ENCODE data around the gene STK11. TPM values are rescaled to one million over a fixed set of nuclear protein-coding genes. Genes with fewer than 3 reads are reported as not detected.

The STK11 gene
- total RNA-seq, 4 donors from 2014 or later = 74.0 to 106 (median 78.4) TPM

- TF ChIP-seq POLR2A (IDR thresholded peaks at IDR 0.05) (no peak), CTCF (IDR thresholded peaks at IDR 0.05) (no peak)
- no peak for DNase-seq (ENCODE audit: low spot score in 2 of 2)
- WGBS, 2 donors = 88 to 90% methylated on average over 26 to 33 of the region's 37 CpGs
- H3K4me3 ChIP-seq (ENCODE audit: low read depth, poor library complexity, severe bottlenecking) = no peak overlapping the region
- intact Hi-C loops (cut with DNase I; ENCODE audit: low total_unique reads) = no loop called here
Measured at GRCh38 chr19:1218751-1219567, 13.4 kb downstream of the STK11 start.

- no peak for DNase-seq (ENCODE audit: low spot score in 2 of 2)
- intact Hi-C loops (cut with DNase I; ENCODE audit: low total_unique reads) = no loop called here
- TF ChIP-seq CTCF (IDR thresholded peaks at IDR 0.05) = no peak
- no peak for TF ChIP-seq POLR2A (IDR thresholded peaks at IDR 0.05)
- 92 to 94% methylated on average over 13 to 19 of the region's 19 CpGs for WGBS, 2 donors
- no peak overlapping the region for H3K4me3 ChIP-seq (ENCODE audit: low read depth, poor library complexity, severe bottlenecking)
Measured at GRCh38 chr19:1219786-1220476, 14.4 kb downstream of the STK11 start.

GRCh38 chr19:1220477-1220930, 14.9 kb downstream of the STK11 start:
- TF ChIP-seq POLR2A (IDR thresholded peaks at IDR 0.05) = no peak
- no peak for TF ChIP-seq CTCF (IDR thresholded peaks at IDR 0.05)
- no peak for DNase-seq (ENCODE audit: low spot score in 2 of 2)
- intact Hi-C loops (cut with DNase I; ENCODE audit: low total_unique reads) = no loop called here
- WGBS, 2 donors = 84 to 86% methylated on average over 18 to 33 of the region's 33 CpGs
- no peak overlapping the region for H3K4me3 ChIP-seq (ENCODE audit: low read depth, poor library complexity, severe bottlenecking)

- DNase-seq (ENCODE audit: low spot score in 2 of 2) = no peak
- no peak for TF ChIP-seq POLR2A (IDR thresholded peaks at IDR 0.05)
- TF ChIP-seq CTCF (IDR thresholded peaks at IDR 0.05) = no peak
- no peak overlapping the region for H3K4me3 ChIP-seq (ENCODE audit: low read depth, poor library complexity, severe bottlenecking)
- 79 to 90% methylated on average over 22 to 23 of the region's 38 CpGs for WGBS, 2 donors
- intact Hi-C loops (cut with DNase I; ENCODE audit: low total_unique reads) = no loop called here
Measured at GRCh38 chr19:1220976-1221903, 15.7 kb downstream of the STK11 start.

- intact Hi-C loops (cut with DNase I; ENCODE audit: low total_unique reads) = no loop called here
- no peak for DNase-seq (ENCODE audit: low spot score in 2 of 2)
- TF ChIP-seq CTCF (IDR thresholded peaks at IDR 0.05) = no peak
- no peak for TF ChIP-seq POLR2A (IDR thresholded peaks at IDR 0.05)
- WGBS, 2 donors = 90 to 91% methylated on average over 12 to 22 of the region's 22 CpGs
- no peak overlapping the region for H3K4me3 ChIP-seq (ENCODE audit: low read depth, poor library complexity, severe bottlenecking)
Measured at GRCh38 chr19:1221904-1222255, 16.3 kb downstream of the STK11 start.

All from lower leg skin (tissue), 4 donors.